ENCODE results near the gene TUBA1C.
"Not testable (repeated sequence)": the region's sequence is repeated elsewhere in the genome, so short reads cannot be mapped to it uniquely, and the experiment has no call there.

DNA sequence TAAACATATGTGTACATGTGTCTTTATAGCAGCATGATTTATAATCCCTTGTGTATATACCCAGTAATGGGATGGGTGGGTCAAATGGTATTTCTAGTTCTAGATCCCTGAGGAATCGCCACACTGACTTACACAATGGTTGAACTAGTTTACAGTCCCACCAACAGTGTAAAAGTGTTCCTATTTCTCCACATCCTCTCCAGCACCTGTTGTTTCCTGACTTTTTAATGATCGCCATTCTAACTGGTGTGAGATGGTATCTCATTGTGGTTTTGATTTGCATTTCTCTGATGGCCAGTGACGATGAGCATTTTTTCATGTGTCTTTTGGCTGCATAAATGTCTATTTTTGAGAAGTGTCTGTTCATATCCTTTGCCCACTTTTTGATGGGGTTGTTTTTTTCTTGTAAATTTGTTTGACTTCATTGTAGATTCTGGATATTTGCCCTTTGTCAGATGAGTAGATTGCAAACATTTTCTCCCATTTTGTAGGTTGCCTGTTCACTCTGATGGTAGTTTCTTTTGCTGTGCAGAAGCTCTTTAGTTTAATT lies 45.6 kb downstream of the TUBA1C start:
- not testable (repeated sequence) for TF ChIP-seq POLR2A, POLR2AphosphoS5 (IDR thresholded peaks at IDR 0.05)
- TF ChIP-seq, protein P1, sequence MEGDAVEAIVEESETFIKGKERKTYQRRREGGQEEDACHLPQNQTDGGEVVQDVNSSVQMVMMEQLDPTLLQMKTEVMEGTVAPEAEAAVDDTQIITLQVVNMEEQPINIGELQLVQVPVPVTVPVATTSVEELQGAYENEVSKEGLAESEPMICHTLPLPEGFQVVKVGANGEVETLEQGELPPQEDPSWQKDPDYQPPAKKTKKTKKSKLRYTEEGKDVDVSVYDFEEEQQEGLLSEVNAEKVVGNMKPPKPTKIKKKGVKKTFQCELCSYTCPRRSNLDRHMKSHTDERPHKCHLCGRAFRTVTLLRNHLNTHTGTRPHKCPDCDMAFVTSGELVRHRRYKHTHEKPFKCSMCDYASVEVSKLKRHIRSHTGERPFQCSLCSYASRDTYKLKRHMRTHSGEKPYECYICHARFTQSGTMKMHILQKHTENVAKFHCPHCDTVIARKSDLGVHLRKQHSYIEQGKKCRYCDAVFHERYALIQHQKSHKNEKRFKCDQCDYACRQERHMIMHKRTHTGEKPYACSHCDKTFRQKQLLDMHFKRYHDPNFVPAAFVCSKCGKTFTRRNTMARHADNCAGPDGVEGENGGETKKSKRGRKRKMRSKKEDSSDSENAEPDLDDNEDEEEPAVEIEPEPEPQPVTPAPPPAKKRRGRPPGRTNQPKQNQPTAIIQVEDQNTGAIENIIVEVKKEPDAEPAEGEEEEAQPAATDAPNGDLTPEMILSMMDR (IDR thresholded peaks at IDR 0.05) = not testable (repeated sequence)
